ENCODE results near the gene C10orf143.

Gene C10orf143

GRCh38 chr10:130141038-130141437, 30.4 kb upstream of the C10orf143 start:
- no peak for DNase-seq
- no peak overlapping the region for H3K4me3 ChIP-seq (ENCODE audit: low read depth, low read length)
- H3K27me3 ChIP-seq (replicated peaks): no peaks in the 10 kb centered on the region
- in situ Hi-C loops (cut with HindIII; ENCODE audit: low pct_ligation_motif_present, low sequenced_read_pairs): no loop called here
- no peak overlapping the region for H3K27ac ChIP-seq
- TF ChIP-seq, protein P1, sequence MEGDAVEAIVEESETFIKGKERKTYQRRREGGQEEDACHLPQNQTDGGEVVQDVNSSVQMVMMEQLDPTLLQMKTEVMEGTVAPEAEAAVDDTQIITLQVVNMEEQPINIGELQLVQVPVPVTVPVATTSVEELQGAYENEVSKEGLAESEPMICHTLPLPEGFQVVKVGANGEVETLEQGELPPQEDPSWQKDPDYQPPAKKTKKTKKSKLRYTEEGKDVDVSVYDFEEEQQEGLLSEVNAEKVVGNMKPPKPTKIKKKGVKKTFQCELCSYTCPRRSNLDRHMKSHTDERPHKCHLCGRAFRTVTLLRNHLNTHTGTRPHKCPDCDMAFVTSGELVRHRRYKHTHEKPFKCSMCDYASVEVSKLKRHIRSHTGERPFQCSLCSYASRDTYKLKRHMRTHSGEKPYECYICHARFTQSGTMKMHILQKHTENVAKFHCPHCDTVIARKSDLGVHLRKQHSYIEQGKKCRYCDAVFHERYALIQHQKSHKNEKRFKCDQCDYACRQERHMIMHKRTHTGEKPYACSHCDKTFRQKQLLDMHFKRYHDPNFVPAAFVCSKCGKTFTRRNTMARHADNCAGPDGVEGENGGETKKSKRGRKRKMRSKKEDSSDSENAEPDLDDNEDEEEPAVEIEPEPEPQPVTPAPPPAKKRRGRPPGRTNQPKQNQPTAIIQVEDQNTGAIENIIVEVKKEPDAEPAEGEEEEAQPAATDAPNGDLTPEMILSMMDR (IDR thresholded peaks at IDR 0.05; ENCODE audit: low read depth, low read length, missing control alignments): no peak
- peaks cover 14% of the 10 kb centered on the region for H3K36me3 ChIP-seq (replicated peaks)

DNA sequence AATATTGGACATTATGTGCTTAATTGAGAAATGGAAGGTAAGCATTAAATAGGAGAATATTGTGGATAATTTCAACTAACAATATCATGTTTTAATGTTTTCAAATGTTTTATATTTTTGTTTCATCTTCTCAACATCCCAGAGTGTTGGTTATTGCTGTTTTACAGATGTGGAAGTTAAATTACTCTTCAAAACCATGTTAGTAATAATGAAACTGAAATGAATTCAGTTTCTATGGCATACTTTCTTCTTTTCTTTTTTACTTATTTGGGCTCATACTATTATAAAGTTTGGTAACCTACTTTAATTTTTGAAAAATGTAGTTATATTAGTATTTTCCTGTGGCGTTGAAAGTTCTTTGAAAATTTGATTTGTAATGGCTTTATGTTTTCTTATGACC, 29.8 kb upstream of the C10orf143 start:
- Histone ChIP-seq H3K27me3 (replicated peaks) (no peaks in the 10 kb centered on the region), H3K4me3 (ENCODE audit: low read depth, low read length) (no peak overlapping the region), H3K27ac (no peak overlapping the region), H3K36me3 (replicated peaks) (peaks cover 10% of the 10 kb centered on the region)
- TF ChIP-seq, protein P1 (IDR thresholded peaks at IDR 0.05; ENCODE audit: low read depth, low read length, missing control alignments): no peak
- in situ Hi-C loops (cut with HindIII; ENCODE audit: low pct_ligation_motif_present, low sequenced_read_pairs): no loop called here
- DNase-seq: no peak

DNA sequence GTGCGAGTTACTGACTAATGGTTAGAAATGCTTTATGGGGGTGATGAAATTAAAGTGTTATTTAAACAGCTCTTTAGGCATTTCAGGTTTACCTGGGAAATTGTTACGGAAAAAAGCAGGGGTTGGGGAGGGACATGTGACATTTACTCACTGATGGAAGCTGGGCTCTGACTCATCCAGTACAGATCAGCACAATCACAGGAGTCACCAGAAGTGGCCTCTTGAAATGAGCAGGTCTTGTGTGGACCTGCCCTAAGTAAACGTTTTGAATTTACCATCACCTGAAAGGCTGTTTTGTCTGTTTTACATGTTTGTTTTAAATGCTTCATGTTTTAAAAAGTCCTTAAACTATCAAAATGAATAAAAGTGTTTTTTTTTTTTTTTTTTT, 27.8 kb upstream of the C10orf143 start:
- no peak overlapping the region for H3K4me3 ChIP-seq (ENCODE audit: low read depth, low read length)
- H3K36me3 ChIP-seq (replicated peaks): peaks cover 10% of the 10 kb centered on the region
- TF ChIP-seq, protein P1 (IDR thresholded peaks at IDR 0.05; ENCODE audit: low read depth, low read length, missing control alignments): no peak
- peak; percentile 61 for DNase-seq
- peak overlapping the region; percentile 31 for H3K27ac ChIP-seq
- in situ Hi-C loops (cut with HindIII; ENCODE audit: low pct_ligation_motif_present, low sequenced_read_pairs): no loop called here
- no peaks in the 10 kb centered on the region for H3K27me3 ChIP-seq (replicated peaks)

DNA sequence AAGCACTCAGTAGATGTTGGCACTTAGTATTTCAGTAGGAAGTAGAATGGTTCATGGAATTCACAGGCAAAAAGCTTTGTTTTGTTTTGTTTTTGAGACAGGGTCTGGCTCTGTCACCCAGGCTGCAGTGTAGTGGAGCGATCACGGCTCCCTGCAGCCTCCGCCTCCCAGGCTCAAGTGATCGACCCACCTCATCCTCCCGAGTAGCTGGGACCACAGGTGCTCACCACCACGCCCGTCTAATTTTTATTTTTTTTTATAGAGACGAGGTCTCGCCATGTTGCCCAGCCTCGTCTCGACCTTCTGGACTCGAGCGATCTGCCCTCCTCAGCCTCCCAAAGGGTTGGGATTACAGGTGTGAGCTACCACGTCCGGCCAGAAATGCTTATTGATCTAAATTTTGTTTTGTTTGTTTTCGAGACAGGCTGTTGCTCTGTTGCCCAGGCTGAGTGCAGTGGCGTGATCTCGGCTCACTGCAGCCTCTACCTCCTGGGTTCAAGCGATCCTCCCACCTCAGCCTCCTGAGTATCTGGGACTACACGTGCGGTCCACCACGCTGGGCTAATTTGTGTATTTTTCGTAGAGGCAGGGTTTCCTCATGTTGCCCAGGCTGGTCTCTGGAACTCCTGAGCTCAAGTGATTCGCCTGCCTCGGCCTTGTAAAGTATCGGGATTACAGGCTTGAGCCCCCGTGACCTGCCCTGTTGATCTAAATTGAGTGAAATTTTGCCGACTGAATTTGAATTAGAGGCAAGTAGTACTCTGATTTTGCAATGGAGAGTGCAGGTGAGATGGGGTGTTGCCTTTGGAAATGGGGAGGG, 27.2 kb upstream of the C10orf143 start:
- H3K27me3 ChIP-seq (replicated peaks): no peaks in the 10 kb centered on the region
- TF ChIP-seq, protein P1 (IDR thresholded peaks at IDR 0.05; ENCODE audit: low read depth, low read length, missing control alignments): no peak
- in situ Hi-C loops (cut with HindIII; ENCODE audit: low pct_ligation_motif_present, low sequenced_read_pairs): no loop called here
- H3K27ac ChIP-seq: peak overlapping the region; percentile 53
- H3K4me3 ChIP-seq (ENCODE audit: low read depth, low read length): peak overlapping the region; percentile 81
- no peak for DNase-seq
- H3K36me3 ChIP-seq (replicated peaks): peaks cover 9% of the 10 kb centered on the region

GRCh38 chr10:130137090-130137448, 26.4 kb upstream of the C10orf143 start:
- DNase-seq: peak; percentile 35
- peak overlapping the region; percentile 81 for H3K4me3 ChIP-seq (ENCODE audit: low read depth, low read length)
- in situ Hi-C loops (cut with HindIII; ENCODE audit: low pct_ligation_motif_present, low sequenced_read_pairs): no loop called here
- peak overlapping the region; percentile 53 for H3K27ac ChIP-seq
- no peaks in the 10 kb centered on the region for H3K27me3 ChIP-seq (replicated peaks)
- H3K36me3 ChIP-seq (replicated peaks): peaks cover 3% of the 10 kb centered on the region
- TF ChIP-seq, protein P1 (IDR thresholded peaks at IDR 0.05; ENCODE audit: low read depth, low read length, missing control alignments): no peak

All from brain microvascular endothelial cell (primary cell).